ENCODE measurements around the gene SWI5.

- no peak for TF ChIP-seq EZH2 (IDR thresholded peaks at IDR 0.05; ENCODE audit: insufficient read depth, poor library complexity, severe bottlenecking)
- no peak for TF ChIP-seq EZH2phosphoT487 (IDR thresholded peaks at IDR 0.05; ENCODE audit: insufficient read depth, low read depth)
Measured at GRCh38 chr9:128250839-128251731, 25.0 kb upstream of the SWI5 start.
